ENCODE data around the gene NUDT15. TPM values are rescaled to one million over a fixed set of nuclear protein-coding genes. Genes with fewer than 3 reads are reported as not detected.

The NUDT15 gene
- total RNA-seq, 6 experiments from 2014 or later, result 5.1 to 7.6 (median 6.3) TPM

DNA sequence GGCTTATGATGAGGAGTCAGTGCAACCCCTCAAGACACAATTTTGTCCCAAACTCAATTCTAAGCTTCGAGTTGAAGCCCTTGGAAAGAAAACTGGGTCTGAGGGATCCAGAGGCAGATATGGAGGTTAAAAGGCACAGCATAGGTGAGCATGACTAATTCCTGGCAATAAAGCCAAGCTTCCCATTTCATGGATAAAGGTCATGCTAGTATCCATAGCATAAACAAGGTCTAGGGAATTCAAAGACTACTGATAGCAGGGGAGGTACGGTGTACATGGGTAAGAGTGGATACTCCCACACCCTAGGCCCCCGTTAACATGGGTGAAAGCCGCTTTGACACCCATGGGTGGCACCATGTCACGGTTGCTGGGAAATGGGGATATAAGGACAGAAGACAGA lies 33.4 kb downstream of the NUDT15 start:
- intact Hi-C loops (cut with DNase I), result no loop called here
- no peak for ATAC-seq
- TF ChIP-seq POLR2A (IDR thresholded peaks at IDR 0.05), result no peak
- TF ChIP-seq, protein P1, sequence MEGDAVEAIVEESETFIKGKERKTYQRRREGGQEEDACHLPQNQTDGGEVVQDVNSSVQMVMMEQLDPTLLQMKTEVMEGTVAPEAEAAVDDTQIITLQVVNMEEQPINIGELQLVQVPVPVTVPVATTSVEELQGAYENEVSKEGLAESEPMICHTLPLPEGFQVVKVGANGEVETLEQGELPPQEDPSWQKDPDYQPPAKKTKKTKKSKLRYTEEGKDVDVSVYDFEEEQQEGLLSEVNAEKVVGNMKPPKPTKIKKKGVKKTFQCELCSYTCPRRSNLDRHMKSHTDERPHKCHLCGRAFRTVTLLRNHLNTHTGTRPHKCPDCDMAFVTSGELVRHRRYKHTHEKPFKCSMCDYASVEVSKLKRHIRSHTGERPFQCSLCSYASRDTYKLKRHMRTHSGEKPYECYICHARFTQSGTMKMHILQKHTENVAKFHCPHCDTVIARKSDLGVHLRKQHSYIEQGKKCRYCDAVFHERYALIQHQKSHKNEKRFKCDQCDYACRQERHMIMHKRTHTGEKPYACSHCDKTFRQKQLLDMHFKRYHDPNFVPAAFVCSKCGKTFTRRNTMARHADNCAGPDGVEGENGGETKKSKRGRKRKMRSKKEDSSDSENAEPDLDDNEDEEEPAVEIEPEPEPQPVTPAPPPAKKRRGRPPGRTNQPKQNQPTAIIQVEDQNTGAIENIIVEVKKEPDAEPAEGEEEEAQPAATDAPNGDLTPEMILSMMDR (IDR thresholded peaks at IDR 0.05), result no peak

GRCh38 chr13:48072304-48072703 lies 34.8 kb downstream of the NUDT15 start:
- Histone ChIP-seq H3K27ac (no peak overlapping the region), H3K4me1 (no peaks in the 10 kb centered on the region), H3K27me3 (no peaks in the 10 kb centered on the region), H3K36me3 (peaks cover 0 to 36% (median 17%) of the 10 kb centered on the region in 4 donors), H3K9me3 (peaks cover 0 to 28% (median 13%) of the 10 kb centered on the region in 4 donors), H3K4me3 (no peak overlapping the region)
- TF ChIP-seq, protein P1 (IDR thresholded peaks at IDR 0.05), result no peak
- no peak for TF ChIP-seq POLR2A (IDR thresholded peaks at IDR 0.05)
- no peak for DNase-seq
- intact Hi-C loops (cut with DNase I), result no loop called here
- no peak for ATAC-seq
- 100% methylated on average over 2 of the region's 3 CpGs for WGBS (ENCODE audit: insufficient coverage, low coverage, low lambda C conversion rate, missing lambda C conversion rate)

More for the DNA sequence above, 33.4 kb downstream of the NUDT15 start:
- H3K4me3 ChIP-seq, result no peak overlapping the region
- H3K27me3 ChIP-seq, result no peaks in the 10 kb centered on the region
- peaks cover 0 to 28% (median 13%) of the 10 kb centered on the region in 4 donors for H3K9me3 ChIP-seq
- H3K27ac ChIP-seq, result no peak overlapping the region
- peaks cover 0 to 23% (median 11%) of the 10 kb centered on the region in 4 donors for H3K36me3 ChIP-seq
- no peaks in the 10 kb centered on the region for H3K4me1 ChIP-seq
- WGBS (ENCODE audit: insufficient coverage, low coverage, low lambda C conversion rate, missing lambda C conversion rate), result 65% methylated on average over 4 of the region's 5 CpGs
- DNase-seq, result no peak

DNA sequence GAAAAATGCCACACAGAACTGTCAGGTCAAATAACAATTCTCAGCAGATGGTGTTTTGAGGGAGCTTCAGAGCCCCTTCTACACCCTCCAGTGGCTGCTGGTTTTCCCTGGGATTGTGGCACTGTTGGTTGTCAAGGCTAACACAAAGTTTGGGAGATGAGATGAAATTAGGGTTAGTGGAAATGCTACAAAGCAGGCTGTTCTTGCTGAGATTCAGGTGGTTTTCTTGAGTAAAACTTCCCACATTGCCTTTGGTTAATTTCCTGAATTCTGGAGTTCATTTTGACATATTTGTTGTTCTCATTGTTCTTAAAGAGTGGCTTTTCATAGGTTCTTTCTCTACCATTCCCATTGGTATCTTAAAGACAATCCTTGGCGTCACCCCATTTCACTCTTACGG lies 35.3 kb downstream of the NUDT15 start:
- TF ChIP-seq, protein P1 (IDR thresholded peaks at IDR 0.05), result no peak
- no peak for TF ChIP-seq POLR2A (IDR thresholded peaks at IDR 0.05)
- intact Hi-C loops (cut with DNase I), result no loop called here
- ATAC-seq (no peak), DNase-seq (no peak)
- peaks cover 0 to 28% (median 13%) of the 10 kb centered on the region in 4 donors for H3K9me3 ChIP-seq
- no peaks in the 10 kb centered on the region for H3K4me1 ChIP-seq
- 89% methylated on average over 2 of the region's 2 CpGs for WGBS (ENCODE audit: insufficient coverage, low coverage, low lambda C conversion rate, missing lambda C conversion rate)
- no peak overlapping the region for H3K4me3 ChIP-seq
- no peaks in the 10 kb centered on the region for H3K27me3 ChIP-seq
- H3K36me3 ChIP-seq, result peaks cover 0 to 41% (median 19%) of the 10 kb centered on the region in 4 donors
- no peak overlapping the region for H3K27ac ChIP-seq

DNA sequence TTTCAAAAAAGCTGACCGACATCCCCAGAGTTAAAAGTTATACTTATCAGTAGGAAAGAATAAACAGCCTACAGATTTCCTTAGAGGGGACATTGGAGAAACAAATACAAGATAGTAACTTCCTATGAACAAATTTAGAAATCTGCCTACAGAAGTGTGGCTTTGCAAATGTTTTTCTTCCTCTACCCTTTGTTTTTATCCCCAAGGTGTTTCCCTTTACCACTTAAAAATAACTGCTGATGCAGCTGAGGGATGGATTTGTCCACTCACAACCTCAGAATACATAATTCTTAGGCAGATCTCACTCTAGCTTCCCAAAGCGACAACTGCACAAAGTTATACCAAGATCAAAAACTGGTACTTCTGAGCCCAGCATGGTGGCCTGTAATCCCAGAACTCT lies 36.5 kb downstream of the NUDT15 start:
- Histone ChIP-seq H3K27me3 (no peaks in the 10 kb centered on the region), H3K36me3 (peaks cover 0 to 48% (median 21%) of the 10 kb centered on the region in 4 donors), H3K27ac (no peak overlapping the region), H3K4me3 (no peak overlapping the region), H3K9me3 (peaks cover 0 to 21% (median 6%) of the 10 kb centered on the region in 4 donors), H3K4me1 (no peaks in the 10 kb centered on the region)
- TF ChIP-seq, protein P1 (IDR thresholded peaks at IDR 0.05), result no peak
- TF ChIP-seq POLR2A (IDR thresholded peaks at IDR 0.05), result no peak
- WGBS (ENCODE audit: insufficient coverage, low coverage, low lambda C conversion rate, missing lambda C conversion rate), result 90% methylated on average over 2 of the region's 2 CpGs
- ATAC-seq, result no peak
- DNase-seq, result no peak
- intact Hi-C loops (cut with DNase I), result no loop called here

DNA sequence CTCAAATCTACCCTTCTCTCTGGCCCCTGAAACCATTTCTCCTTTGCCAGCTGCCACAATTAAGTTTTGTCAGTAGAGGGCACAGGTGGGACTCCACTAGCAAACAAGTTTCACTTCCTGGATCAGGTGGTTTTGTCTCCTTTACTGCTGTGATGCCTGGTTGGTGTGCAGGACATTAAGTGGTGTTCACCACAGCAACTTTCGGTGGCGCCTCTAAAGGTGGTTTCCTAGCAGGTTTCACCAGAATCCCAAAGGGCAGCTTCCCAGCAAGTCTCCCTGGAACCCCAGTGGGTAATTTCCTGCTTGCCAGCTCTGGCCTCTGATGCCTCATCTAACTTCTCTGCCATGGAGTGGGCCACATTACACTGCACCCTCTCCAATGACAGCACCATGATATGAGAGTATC lies 40.7 kb downstream of the NUDT15 start:
- H3K4me3 ChIP-seq, result no peak overlapping the region
- H3K36me3 ChIP-seq, result peaks cover 0 to 69% (median 24%) of the 10 kb centered on the region in 4 donors
- H3K27ac ChIP-seq, result no peak overlapping the region
- H3K27me3 ChIP-seq, result no peaks in the 10 kb centered on the region
- TF ChIP-seq, protein P1 (IDR thresholded peaks at IDR 0.05), result peak in 3 of 4 donors; percentile 18 to 36 (median 24)
- TF ChIP-seq POLR2A (IDR thresholded peaks at IDR 0.05), result no peak
- H3K4me1 ChIP-seq, result no peaks in the 10 kb centered on the region
- intact Hi-C loops (cut with DNase I), result no loop called here
- ATAC-seq, result peak; percentile 26 to 74 (median 46)
- no peaks in the 10 kb centered on the region for H3K9me3 ChIP-seq
- 50% methylated on average over 2 of the region's 2 CpGs for WGBS (ENCODE audit: insufficient coverage, low coverage, low lambda C conversion rate, missing lambda C conversion rate)
- no peak for DNase-seq
